Natural killer cell (primary cell): Measurements from ENCODE around the gene INHBB. TPM values are rescaled to one million over a fixed set of nuclear protein-coding genes. Genes with fewer than 3 reads are reported as not detected.
"Not testable (repeated sequence)": the region's sequence is repeated elsewhere in the genome, so short reads cannot be mapped to it uniquely, and the experiment has no call there.

ENCODE experiments used
- ATAC-seq, 3 donors: fragments of 150-1000 bp in 2 of 3; fragments of 200-7000 bp in 1 of 3; cut with Tn5 transposase; 1 replicate in 1 of 3; 2 replicates in 2 of 3; pipeline ENCODE4 v1.10.0; 2021; ENCODE audit warnings: mild to moderate bottlenecking in 2 of 3, moderate library complexity in 2 of 3
- DNase-seq, 2 donors: peaks; one replicate each; pipeline versions ENCODE4 v3.0.0 to v3.0.0-alpha.2; 2013 to 2021; ENCODE audit warnings: mixed read lengths in 1 of 2
- H3K27ac ChIP-seq: one replicate; pipeline ENCODE4 v1.5.1; 2013; ENCODE audit warnings: mild to moderate bottlenecking, low read length
- H3K27me3 ChIP-seq: one replicate; pipeline ENCODE4 v1.6.1; 2013; ENCODE audit warnings: low read length; ENCODE audit not compliant: control insufficient read depth, insufficient read depth
- H3K36me3 ChIP-seq: one replicate; pipeline ENCODE4 v1.6.1; 2013; ENCODE audit warnings: low read length; ENCODE audit not compliant: control insufficient read depth, insufficient read depth
- H3K4me1 ChIP-seq: one replicate; pipeline ENCODE4 v1.6.1; 2013; ENCODE audit warnings: low read length; ENCODE audit not compliant: control insufficient read depth, insufficient read depth
- H3K4me3 ChIP-seq: one replicate; pipeline ENCODE4 v1.5.1; 2013; ENCODE audit warnings: low read length
- H3K9me3 ChIP-seq: one replicate; pipeline ENCODE4 v1.6.1; 2013; ENCODE audit warnings: low read length; ENCODE audit not compliant: control insufficient read depth, insufficient read depth
- H3K27ac Mint-ChIP-seq, 2 donors: one replicate each; pipeline ENCODE4 v1.8.0; 2022; ENCODE audit warnings: mild to moderate bottlenecking in 2 of 2, mixed read lengths in 2 of 2, moderate library complexity in 1 of 2
- H3K27me3 Mint-ChIP-seq, 2 donors: one replicate each; pipeline ENCODE4 v1.8.0; 2022; ENCODE audit warnings: low read depth in 2 of 2, mixed read lengths in 2 of 2
- H3K36me3 Mint-ChIP-seq: one replicate; pipeline ENCODE4 v1.8.0; 2022; ENCODE audit warnings: mixed read lengths
- H3K4me1 Mint-ChIP-seq, 2 donors: one replicate each; pipeline ENCODE4 v1.8.0; 2022; ENCODE audit warnings: mixed read lengths in 2 of 2
- H3K4me3 Mint-ChIP-seq: one replicate; pipeline ENCODE4 v1.8.0; 2022; ENCODE audit warnings: mild to moderate bottlenecking, moderate library complexity, mixed read lengths
- H3K9me3 Mint-ChIP-seq, 2 donors: one replicate each; pipeline ENCODE4 v1.8.0; 2022; ENCODE audit warnings: mixed read lengths in 2 of 2
- CTCF ChIP-seq: fragments of 200-600 bp; IDR thresholded peaks from one replicate; pipeline ENCODE4 v1.8.0; 2022; ENCODE audit warnings: antibody characterized with exemption
- WGBS: methylation state at CpG from one replicate; pipeline ENCODE4 v1.1.7; 2013; ENCODE audit warnings: missing lambda C conversion rate; ENCODE audit not compliant: insufficient coverage; 5-methylcytosine and 5-hydroxymethylcytosine counted together
- intact Hi-C: fragments of 100-400 bp; cut with micrococcal nuclease; formaldehyde crosslinking; loops from one replicate; pipeline ENCODE4 v1.14.2; 2022
- total RNA-seq, 4 donors: library from RNA; stranded (reverse); fragments of 120-200 nt in 1 of 4; gene quantifications; one replicate each; pipeline versions ENCODE4 v1.2.3 to v1.2.4, GENCODE V29; 2013 to 2022

INHBB gene
- total RNA-seq, 3 donors from 2014 or later (not counting 1 experiment from before 2014, with no cell fraction given), result 0.07 to 0.10 TPM; not detected in 1

- TF ChIP-seq CTCF, result no peak
- no peak for DNase-seq
- intact Hi-C loops, result no loop called here
- no peaks in the 10 kb centered on the region for H3K9me3 Mint-ChIP-seq
- Histone ChIP-seq H3K27me3 (no peaks in the 10 kb centered on the region), H3K4me1 (peaks cover 7% of the 10 kb centered on the region), H3K4me3 (no peak overlapping the region), H3K9me3 (no peaks in the 10 kb centered on the region), H3K36me3 (no peaks in the 10 kb centered on the region), H3K27ac (no peak overlapping the region)
- 85% methylated on average over 16 of the region's 16 CpGs for WGBS
- ATAC-seq, result no peak
- peaks cover 9 to 20% of the 10 kb centered on the region in 2 donors for H3K4me1 Mint-ChIP-seq
- peaks cover 3 to 4% of the 10 kb centered on the region in 2 donors for H3K27me3 Mint-ChIP-seq
- no peak overlapping the region for H3K27ac Mint-ChIP-seq
- no peak overlapping the region for H3K4me3 Mint-ChIP-seq
- H3K36me3 Mint-ChIP-seq, result no peaks in the 10 kb centered on the region
These were observed 37.7 kb upstream of the INHBB start for GRCh38 chr2:120308038-120308910.

GRCh38 chr2:120310136-120310535 lies 35.8 kb upstream of the INHBB start:
- DNase-seq (no peak), ATAC-seq (no peak)
- Mint-ChIP-seq H3K27ac (no peak overlapping the region), H3K4me3 (no peak overlapping the region), H3K9me3 (no peaks in the 10 kb centered on the region), H3K27me3 (peaks cover 13 to 17% of the 10 kb centered on the region in 2 donors), H3K4me1 (peaks cover 11 to 14% of the 10 kb centered on the region in 2 donors), H3K36me3 (no peaks in the 10 kb centered on the region)
- Histone ChIP-seq H3K9me3 (no peaks in the 10 kb centered on the region), H3K4me3 (no peak overlapping the region), H3K36me3 (no peaks in the 10 kb centered on the region), H3K27ac (no peak overlapping the region), H3K4me1 (peaks cover 11% of the 10 kb centered on the region), H3K27me3 (no peaks in the 10 kb centered on the region)
- intact Hi-C loops, result loop anchor here (5.0 to 10.0 kb wide), 2 partner anchors 558 to 665 kb away; no protein-coding TSS in a partner anchor
- WGBS, result 62% methylated on average over 4 of the region's 6 CpGs
- no peak for TF ChIP-seq CTCF

- not testable (repeated sequence) for H3K9me3 ChIP-seq, H3K36me3 Mint-ChIP-seq, H3K4me3 Mint-ChIP-seq, H3K9me3 Mint-ChIP-seq, H3K27ac ChIP-seq, DNase-seq, ATAC-seq, H3K27me3 ChIP-seq, H3K27ac Mint-ChIP-seq, H3K4me3 ChIP-seq, H3K36me3 ChIP-seq
- peaks cover 11 to 12% of the 10 kb centered on the region in 2 donors for H3K4me1 Mint-ChIP-seq
- peaks cover 14 to 23% of the 10 kb centered on the region in 2 donors for H3K27me3 Mint-ChIP-seq
- intact Hi-C loops, result loop anchor here (5.0 to 10.0 kb wide), 2 partner anchors 559 to 666 kb away; no protein-coding TSS in a partner anchor
- WGBS, result 98% methylated on average over 8 of the region's 8 CpGs
- H3K4me1 ChIP-seq, result peaks cover 11% of the 10 kb centered on the region
These were observed 35.1 kb upstream of the INHBB start for GRCh38 chr2:120310841-120311240.

- Mint-ChIP-seq H3K4me3 (no peak overlapping the region), H3K36me3 (no peaks in the 10 kb centered on the region), H3K27ac (no peak overlapping the region), H3K9me3 (no peaks in the 10 kb centered on the region), H3K27me3 (peaks cover 14 to 23% of the 10 kb centered on the region in 2 donors), H3K4me1 (peaks cover 10 to 11% of the 10 kb centered on the region in 2 donors)
- intact Hi-C loops, result loop anchor here (5.0 to 10.0 kb wide), 2 partner anchors 560 to 667 kb away; no protein-coding TSS in a partner anchor
- Histone ChIP-seq H3K4me1 (peaks cover 11% of the 10 kb centered on the region), H3K9me3 (no peaks in the 10 kb centered on the region), H3K27me3 (no peaks in the 10 kb centered on the region), H3K27ac (no peak overlapping the region), H3K36me3 (no peaks in the 10 kb centered on the region), H3K4me3 (no peak overlapping the region)
- no peak for DNase-seq
- 76% methylated on average over 6 of the region's 6 CpGs for WGBS
- TF ChIP-seq CTCF, result no peak
- no peak for ATAC-seq
These were observed 33.9 kb upstream of the INHBB start for GRCh38 chr2:120312076-120312475.
